NCI-H2227 (cell line): ENCODE measurements around the gene CAPZA1.
A peak's percentile ranks its signal among the peaks of the same experiment; 100 is the strongest.
"Not testable (repeated sequence)": the region's sequence is repeated elsewhere in the genome, so short reads cannot be mapped to it uniquely, and the experiment has no call there.

Experiments
- DNase-seq: peaks from one replicate; lab custom pipeline; 2025; ENCODE audit not compliant: unreplicated experiment; lab: John Stamatoyannopoulos, UW

The CAPZA1 gene

GRCh38 chr1:112619518-112620376, at the start of gene CAPZA1:
CAPZA1 (plus strand) TSS chr1:112619832; CDS start chr1:112619845, 13 bp downstream.
- peak; percentile 94 for DNase-seq

GRCh38 chr1:112575154-112575804, 44.4 kb upstream of the CAPZA1 start:
- no peak for DNase-seq

GRCh38 chr1:112576240-112576639, 43.4 kb upstream of the CAPZA1 start:
- no peak for DNase-seq

GRCh38 chr1:112579801-112580510, 39.7 kb upstream of the CAPZA1 start:
- DNase-seq = no peak

GRCh38 chr1:112581586-112582192, 37.9 kb upstream of the CAPZA1 start:
- DNase-seq = no peak

GRCh38 chr1:112583366-112583765, 36.3 kb upstream of the CAPZA1 start:
- no peak for DNase-seq

GRCh38 chr1:112589766-112590165, 29.9 kb upstream of the CAPZA1 start:
- no peak for DNase-seq

- DNase-seq = no peak
These were observed 25.3 kb upstream of the CAPZA1 start for GRCh38 chr1:112594208-112594876.

- DNase-seq = no peak
These were observed 20.2 kb upstream of the CAPZA1 start for GRCh38 chr1:112599477-112599876.

- no peak for DNase-seq
These were observed 16.6 kb upstream of the CAPZA1 start for GRCh38 chr1:112603012-112603411.

- no peak for DNase-seq
These were observed 16.1 kb upstream of the CAPZA1 start for GRCh38 chr1:112603541-112603940.

GRCh38 chr1:112605633-112606327, 13.9 kb upstream of the CAPZA1 start:
- no peak for DNase-seq

- DNase-seq = peak; percentile 22
These were observed 5.1 kb upstream of the CAPZA1 start for GRCh38 chr1:112614460-112615065.

- DNase-seq = peak; percentile 46
These were observed 1.4 kb upstream of the CAPZA1 start for GRCh38 chr1:112618114-112618720.

GRCh38 chr1:112618721-112619517, 713 bp upstream of the CAPZA1 start, which contains the start of gene ST7L:
ST7L (minus strand) TSS chr1:112619141; CDS start chr1:112619113, 28 bp downstream.
- peak; percentile 87 for DNase-seq

- DNase-seq = no peak
These were observed 704 bp downstream of the CAPZA1 start for GRCh38 chr1:112620377-112620695.

GRCh38 chr1:112624493-112624892, 4.9 kb downstream of the CAPZA1 start:
- DNase-seq = not testable (repeated sequence)

- DNase-seq = no peak
These were observed 6.1 kb downstream of the CAPZA1 start for GRCh38 chr1:112625696-112626095.
